GM19025 (cell line): ENCODE results near the gene PRICKLE4.
A peak's percentile ranks its signal among the peaks of the same experiment; 100 is the strongest.

Experiments used
- ATAC-seq: cut with Tn5 transposase; IDR thresholded peaks from one replicate; pipeline ENCODE4 v1.9.1; 2021; ENCODE audit warnings: mild to moderate bottlenecking, low read depth, moderate library complexity; ENCODE audit not compliant: unreplicated experiment

PRICKLE4 gene

GRCh38 chr6:41780551-41781365 is at the start of gene PRICKLE4:
Gene PRICKLE4, plus strand, starts transcription at chr6:41780782. Its CDS starts 2,692 bp downstream, at chr6:41783474.
- ATAC-seq, result no peak

GRCh38 chr6:41731561-41732086 is 49.0 kb upstream of the PRICKLE4 start:
- ATAC-seq, result no peak

GRCh38 chr6:41732149-41732548 is 48.4 kb upstream of the PRICKLE4 start:
- no peak for ATAC-seq

- ATAC-seq, result peak; percentile 28
These were observed 47.8 kb upstream of the PRICKLE4 start for GRCh38 chr6:41732591-41733359.

GRCh38 chr6:41733360-41733706 is 47.2 kb upstream of the PRICKLE4 start:
- no peak for ATAC-seq

- ATAC-seq, result peak; percentile 36
These were observed 46.6 kb upstream of the PRICKLE4 start for GRCh38 chr6:41733707-41734665.

GRCh38 chr6:41734666-41735426 is 45.7 kb upstream of the PRICKLE4 start:
- ATAC-seq, result peak; percentile 14

GRCh38 chr6:41735427-41736185 is 45.0 kb upstream of the PRICKLE4 start, which contains the start of gene TFEB:
Gene TFEB, minus strand, starts transcription at chr6:41735608. Its CDS starts 44,395 bp downstream, at chr6:41691213.
- peak; percentile 35 for ATAC-seq

GRCh38 chr6:41736186-41736733 is 44.3 kb upstream of the PRICKLE4 start:
- ATAC-seq, result no peak

- no peak for ATAC-seq
These were observed 43.6 kb upstream of the PRICKLE4 start for GRCh38 chr6:41736800-41737555.

- ATAC-seq, result no peak
These were observed 42.9 kb upstream of the PRICKLE4 start for GRCh38 chr6:41737591-41738130.

- no peak for ATAC-seq
These were observed 41.5 kb upstream of the PRICKLE4 start for GRCh38 chr6:41739041-41739440.

GRCh38 chr6:41740366-41741162 is 40.0 kb upstream of the PRICKLE4 start:
- ATAC-seq, result no peak

GRCh38 chr6:41741625-41742490 is 38.7 kb upstream of the PRICKLE4 start:
- no peak for ATAC-seq

- no peak for ATAC-seq
These were observed 37.0 kb upstream of the PRICKLE4 start for GRCh38 chr6:41743406-41744235.
